H9 (cell line): ENCODE data around the gene GLRX. TPM values are rescaled to one million over a fixed set of nuclear protein-coding genes. Genes with fewer than 3 reads are reported as not detected.

Source experiments
- DNase-seq: peaks from one replicate; pipeline ENCODE4 v3.0.0-alpha.2; 2017
- H2AFZ ChIP-seq: one replicate; pipeline ENCODE4 v1.6.1; 2013; ENCODE audit warnings: mild to moderate bottlenecking, low read length, control low read depth, moderate library complexity
- H2AK5ac ChIP-seq: 2 replicates; pipeline ENCODE4 v1.6.1; 2013; ENCODE audit warnings: low read length, control low read depth, mixed read lengths; ENCODE audit not compliant: insufficient read length
- H2BK120ac ChIP-seq: one replicate; pipeline ENCODE4 v1.6.1; 2013; ENCODE audit warnings: low read depth, mild to moderate bottlenecking, low read length, control low read depth, inconsistent platforms; ENCODE audit not compliant: poor library complexity, severe bottlenecking
- H2BK12ac ChIP-seq: 2 replicates; pipeline ENCODE4 v1.6.1; 2013; ENCODE audit warnings: low read length, control low read depth, mixed read lengths, low read depth; ENCODE audit not compliant: insufficient read length
- H2BK15ac ChIP-seq: 2 replicates; pipeline ENCODE4 v1.6.1; 2013; ENCODE audit warnings: low read depth, low read length, control low read depth
- H2BK20ac ChIP-seq: one replicate; pipeline ENCODE4 v1.6.1; 2013; ENCODE audit warnings: low read depth, mild to moderate bottlenecking, low read length, control low read depth, inconsistent platforms; ENCODE audit not compliant: poor library complexity, severe bottlenecking
- H2BK5ac ChIP-seq: 2 replicates; pipeline ENCODE4 v1.6.1; 2013; ENCODE audit warnings: low read length, control low read depth, mixed read lengths; ENCODE audit not compliant: insufficient read length
- H3K14ac ChIP-seq: 2 replicates; pipeline ENCODE4 v1.6.1; 2013; ENCODE audit warnings: low read length, control low read depth; ENCODE audit not compliant: insufficient read depth
- H3K18ac ChIP-seq: 2 replicates; pipeline ENCODE4 v1.6.1; 2013; ENCODE audit warnings: low read depth, mild to moderate bottlenecking, mixed read lengths, low read length, control low read depth; ENCODE audit not compliant: insufficient read length
- H3K23ac ChIP-seq: 2 replicates; pipeline ENCODE4 v1.6.1; 2013; ENCODE audit warnings: low read length, control low read depth, mixed read lengths, low read depth; ENCODE audit not compliant: insufficient read length
- H3K23me2 ChIP-seq: 2 replicates; pipeline ENCODE4 v1.6.1; 2013; ENCODE audit warnings: low read depth, mild to moderate bottlenecking, mixed read lengths, low read length, control low read depth; ENCODE audit not compliant: insufficient read length, poor library complexity, severe bottlenecking
- H3K27ac ChIP-seq: 2 replicates; pipeline ENCODE4 v1.5.1; 2013; ENCODE audit warnings: low read length, control low read depth, mixed read lengths, low read depth; ENCODE audit not compliant: insufficient read length
- H3K27me3 ChIP-seq: 2 replicates; pipeline ENCODE4 v1.6.1; 2013; ENCODE audit warnings: low read length, control low read depth, inconsistent platforms; ENCODE audit not compliant: insufficient read depth
- H3K4ac ChIP-seq: 2 replicates; pipeline ENCODE4 v1.6.1; 2013; ENCODE audit warnings: low read depth, mild to moderate bottlenecking, control low read depth, inconsistent platforms, low read length, moderate library complexity
- H3K4me1 ChIP-seq: 2 replicates; pipeline ENCODE4 v1.6.1; 2013; ENCODE audit warnings: low read length, control low read depth, inconsistent platforms; ENCODE audit not compliant: insufficient read depth
- H3K4me2 ChIP-seq: 2 replicates; pipeline ENCODE4 v1.6.1; 2013; ENCODE audit warnings: low read length, control low read depth, mixed read lengths; ENCODE audit not compliant: insufficient read length, insufficient read depth
- H3K56ac ChIP-seq: 2 replicates; pipeline ENCODE4 v1.6.1; 2013; ENCODE audit warnings: low read depth, mild to moderate bottlenecking, mixed read lengths, low read length, control low read depth; ENCODE audit not compliant: insufficient read length
- H3K79me1 ChIP-seq: 2 replicates; pipeline ENCODE4 v1.6.1; 2013; ENCODE audit warnings: low read depth, mild to moderate bottlenecking, moderate library complexity, low read length, control low read depth, inconsistent platforms; ENCODE audit not compliant: insufficient read depth, poor library complexity, severe bottlenecking
- H3K79me2 ChIP-seq: 2 replicates; pipeline ENCODE4 v1.6.1; 2013; ENCODE audit warnings: low read length, control low read depth, inconsistent platforms; ENCODE audit not compliant: insufficient read depth
- H3K9ac ChIP-seq: 2 replicates; pipeline ENCODE4 v1.6.1; 2013; ENCODE audit warnings: low read length, control low read depth, mixed read lengths; ENCODE audit not compliant: insufficient read length; ENCODE audit errors: extremely low read depth
- H3K9me3 ChIP-seq: one replicate; pipeline ENCODE4 v1.6.1; 2013; ENCODE audit warnings: low read depth, low read length, inconsistent platforms; ENCODE audit not compliant: control insufficient read depth
- H3T11ph ChIP-seq: one replicate; pipeline ENCODE4 v1.6.1; 2013; ENCODE audit warnings: mild to moderate bottlenecking, low read length, control low read depth, inconsistent platforms
- H4K20me1 ChIP-seq: one replicate; pipeline ENCODE4 v1.6.1; 2013; ENCODE audit not compliant: control insufficient read depth, insufficient read length, insufficient read depth
- H4K5ac ChIP-seq: 2 replicates; pipeline ENCODE4 v1.6.1; 2013; ENCODE audit warnings: low read depth, mild to moderate bottlenecking, mixed read lengths, low read length, control low read depth; ENCODE audit not compliant: insufficient read length
- H4K8ac ChIP-seq: replicated peaks from 2 replicates; pipeline ENCODE4 v1.6.1; 2013; ENCODE audit warnings: low read length, control low read depth, mixed read lengths, low read depth; ENCODE audit not compliant: insufficient read length
- H4K91ac ChIP-seq: 2 replicates; pipeline ENCODE4 v1.6.1; 2013; ENCODE audit warnings: low read depth, mild to moderate bottlenecking, moderate library complexity, mixed read lengths, low read length, control low read depth; ENCODE audit not compliant: insufficient read length
- H3K27ac Mint-ChIP-seq, 3 experiments: 2 replicates in 2 of 3; 3 replicates in 1 of 3; pipeline ENCODE4 v1.8.0; 2020 to 2021; ENCODE audit warnings: mixed read lengths in 3 of 3, mild to moderate bottlenecking in 1 of 3, moderate library complexity in 1 of 3
- H3K27me3 Mint-ChIP-seq: 2 replicates; pipeline ENCODE4 v1.8.0; 2021; ENCODE audit warnings: low read depth, mild to moderate bottlenecking, moderate library complexity, mixed read lengths
- H3K36me3 Mint-ChIP-seq, 3 experiments: 2 replicates in 2 of 3; 3 replicates in 1 of 3; pipeline ENCODE4 v1.8.0; 2020 to 2021; ENCODE audit warnings: low read depth in 3 of 3, mixed read lengths in 3 of 3; ENCODE audit not compliant: insufficient read depth in 1 of 3
- H3K4me1 Mint-ChIP-seq, 2 experiments: 2 replicates each; pipeline ENCODE4 v1.8.0; 2020; ENCODE audit warnings: mixed read lengths in 2 of 2
- H3K4me3 Mint-ChIP-seq, 2 experiments: 2 replicates in 1 of 2; 3 replicates in 1 of 2; pipeline ENCODE4 v1.8.0; 2020 to 2021; ENCODE audit warnings: mild to moderate bottlenecking in 2 of 2, mixed read lengths in 2 of 2, moderate library complexity in 1 of 2
- H3K9me3 Mint-ChIP-seq, 2 experiments: 2 replicates in 1 of 2; 3 replicates in 1 of 2; pipeline ENCODE4 v1.8.0; 2020; ENCODE audit warnings: mild to moderate bottlenecking in 2 of 2, mixed read lengths in 2 of 2, moderate library complexity in 1 of 2
- WGBS: extraction: QIAGEN DNeasy Blood & Tissue Kit; methylation state at CpG from one replicate; pipeline ENCODE4 v1.1.7; 2013; ENCODE audit warnings: missing lambda C conversion rate, low lambda C conversion rate, mixed read lengths; ENCODE audit not compliant: insufficient read length; ENCODE audit errors: extremely low coverage; 5-methylcytosine and 5-hydroxymethylcytosine counted together
- total RNA-seq: library from RNA; stranded (reverse); gene quantifications from 2 replicates; pipeline ENCODE4 v1.2.1, GENCODE V29; 2021
- TF ChIP-seq, protein P1 (sequence below): fragments of 200-600 bp; sonication (generic); conservative IDR thresholded peaks from 3 replicates; pipeline ENCODE4 v1.8.0; 2021; ENCODE audit warnings: antibody characterized with exemption, mild to moderate bottlenecking

GLRX gene
- total RNA-seq, 1 experiment from 2014 or later: 13.8 TPM

DNA sequence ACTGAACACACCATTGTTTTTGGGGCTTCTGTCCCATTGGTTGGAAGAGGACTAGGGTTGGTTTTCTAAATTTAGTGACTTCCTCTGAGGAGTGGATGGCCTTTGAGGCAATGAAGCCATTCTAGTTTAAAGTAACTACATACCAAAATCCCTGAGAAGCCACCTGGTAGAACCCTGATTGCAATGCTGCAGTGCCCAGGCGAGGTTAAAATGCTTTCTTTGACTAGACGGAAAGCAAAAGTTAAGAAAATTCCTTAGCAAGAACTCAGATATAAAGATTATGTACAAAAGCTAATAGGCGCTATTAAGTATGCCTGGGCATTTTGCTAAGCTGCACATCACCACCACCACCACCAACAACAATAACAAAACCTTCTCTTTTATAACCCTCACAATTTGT is 20.6 kb downstream of the GLRX start:
- Histone ChIP-seq H4K8ac (no peak overlapping the region), H3K14ac (no peak overlapping the region), H3K27me3 (no peaks in the 10 kb centered on the region), H3K4me2 (no peak overlapping the region), H2BK5ac (no peak overlapping the region), H4K91ac (no peak overlapping the region), H3K9ac (no peak overlapping the region), H2BK20ac (no peak overlapping the region), H3K4me1 (no peaks in the 10 kb centered on the region), H3K79me2 (no peaks in the 10 kb centered on the region), H2BK12ac (no peak overlapping the region), H3K18ac (no peak overlapping the region), H2AK5ac (no peak overlapping the region), H4K5ac (no peak overlapping the region), H2BK120ac (no peak overlapping the region), H4K20me1 (no peaks in the 10 kb centered on the region), H3K79me1 (no peaks in the 10 kb centered on the region), H3K4ac (no peak overlapping the region), H3T11ph (no peak overlapping the region), H3K9me3 (no peaks in the 10 kb centered on the region), H2BK15ac (no peak overlapping the region), H3K56ac (no peak overlapping the region), H3K23ac (no peak overlapping the region), H3K27ac (no peak overlapping the region), H2AFZ (no peak overlapping the region), H3K23me2 (no peaks in the 10 kb centered on the region)
- no peaks in the 10 kb centered on the region for H3K36me3 Mint-ChIP-seq
- H3K27me3 Mint-ChIP-seq: no peaks in the 10 kb centered on the region
- H3K4me3 Mint-ChIP-seq: no peak overlapping the region
- no peak overlapping the region for H3K27ac Mint-ChIP-seq
- no peaks in the 10 kb centered on the region for H3K4me1 Mint-ChIP-seq
- no peaks in the 10 kb centered on the region for H3K9me3 Mint-ChIP-seq
- DNase-seq: no peak
- WGBS: no CpG with 5 or more reads among the region's 3 CpGs
- TF ChIP-seq, protein P1, sequence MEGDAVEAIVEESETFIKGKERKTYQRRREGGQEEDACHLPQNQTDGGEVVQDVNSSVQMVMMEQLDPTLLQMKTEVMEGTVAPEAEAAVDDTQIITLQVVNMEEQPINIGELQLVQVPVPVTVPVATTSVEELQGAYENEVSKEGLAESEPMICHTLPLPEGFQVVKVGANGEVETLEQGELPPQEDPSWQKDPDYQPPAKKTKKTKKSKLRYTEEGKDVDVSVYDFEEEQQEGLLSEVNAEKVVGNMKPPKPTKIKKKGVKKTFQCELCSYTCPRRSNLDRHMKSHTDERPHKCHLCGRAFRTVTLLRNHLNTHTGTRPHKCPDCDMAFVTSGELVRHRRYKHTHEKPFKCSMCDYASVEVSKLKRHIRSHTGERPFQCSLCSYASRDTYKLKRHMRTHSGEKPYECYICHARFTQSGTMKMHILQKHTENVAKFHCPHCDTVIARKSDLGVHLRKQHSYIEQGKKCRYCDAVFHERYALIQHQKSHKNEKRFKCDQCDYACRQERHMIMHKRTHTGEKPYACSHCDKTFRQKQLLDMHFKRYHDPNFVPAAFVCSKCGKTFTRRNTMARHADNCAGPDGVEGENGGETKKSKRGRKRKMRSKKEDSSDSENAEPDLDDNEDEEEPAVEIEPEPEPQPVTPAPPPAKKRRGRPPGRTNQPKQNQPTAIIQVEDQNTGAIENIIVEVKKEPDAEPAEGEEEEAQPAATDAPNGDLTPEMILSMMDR: no peak
